CD4-positive, alpha-beta T cell treated with Interleukin-4 for 1 hour (primary cell): ENCODE measurements around the gene KIF1C.

ENCODE experiments used
- DNase-seq, 2 donors: peaks; one replicate each; pipeline ENCODE4 v3.0.0-alpha.2; 2020 to 2022

Gene KIF1C

GRCh38 chr17:4969047-4969550 lies 28.7 kb upstream of the KIF1C start:
- no peak for DNase-seq

DNA sequence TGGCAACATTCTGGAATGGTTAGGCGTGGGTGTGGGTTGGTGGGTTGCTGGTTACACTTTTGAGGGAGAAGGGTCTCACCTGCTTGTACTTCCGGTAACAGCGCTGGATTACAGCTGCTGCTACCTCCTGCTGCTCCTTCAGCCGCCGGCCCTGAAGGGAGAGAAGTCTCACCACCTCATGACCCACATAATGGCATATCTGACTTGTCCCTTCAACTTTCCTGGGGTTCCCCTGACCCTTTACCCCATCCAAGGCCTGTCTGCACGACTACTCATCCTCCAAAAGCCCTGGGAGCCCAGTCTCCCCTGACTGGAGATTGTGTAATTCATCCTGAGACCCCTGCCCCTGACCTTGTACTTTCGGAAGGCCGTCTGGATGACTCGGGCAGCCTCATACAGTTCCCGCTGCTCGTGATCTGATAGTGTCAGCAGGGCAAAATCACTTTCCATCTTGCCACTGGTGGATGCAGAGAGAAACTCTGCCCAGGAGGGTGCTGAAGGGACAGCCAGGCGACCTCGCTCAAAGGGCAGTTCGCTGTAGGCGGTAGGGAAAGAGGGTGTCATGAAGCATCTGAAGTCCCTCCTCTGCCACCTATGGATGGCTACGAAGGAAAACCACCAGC lies 28.1 kb upstream of the KIF1C start:
- DNase-seq, result no peak

DNA sequence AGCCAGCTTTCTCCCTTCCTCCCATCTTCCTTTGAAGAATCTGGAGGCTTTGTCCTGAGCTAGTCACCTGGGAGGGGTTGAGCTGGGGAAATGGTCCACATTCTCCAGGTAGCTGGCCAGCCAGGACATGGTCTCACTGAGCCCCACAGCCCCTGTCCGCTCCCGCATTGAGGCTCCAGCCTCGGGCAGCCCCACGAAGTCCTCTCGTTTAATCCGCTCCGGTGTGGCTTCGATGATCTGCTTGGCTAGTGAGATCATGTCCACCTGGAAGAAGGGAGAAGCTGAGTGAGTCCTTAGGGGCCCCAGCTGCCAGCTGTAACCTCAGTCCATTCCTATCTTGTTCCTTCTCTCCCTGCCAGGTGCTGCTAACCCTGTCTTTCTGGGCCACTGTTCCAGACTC lies 27.5 kb upstream of the KIF1C start:
- DNase-seq, result no peak

DNA sequence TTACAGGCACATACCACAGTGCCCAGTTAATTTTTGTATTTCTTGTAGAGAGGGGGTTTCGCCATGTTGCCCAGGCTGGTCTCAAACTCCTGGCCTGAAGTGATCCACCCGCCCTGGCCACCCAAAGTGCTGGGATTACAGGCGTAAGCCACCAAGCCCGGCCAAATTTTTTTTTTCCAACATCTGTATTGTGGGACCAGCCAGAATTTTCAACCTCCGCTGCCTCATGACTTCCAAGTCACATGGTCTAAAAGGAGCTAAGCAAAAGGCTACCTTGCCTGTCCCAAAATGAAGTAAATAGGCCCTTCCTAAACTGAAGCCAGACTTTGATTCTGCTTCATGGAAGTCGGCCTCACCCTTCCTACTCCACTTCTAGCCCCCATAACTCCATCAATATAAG lies 25.9 kb upstream of the KIF1C start:
- no peak for DNase-seq

DNA sequence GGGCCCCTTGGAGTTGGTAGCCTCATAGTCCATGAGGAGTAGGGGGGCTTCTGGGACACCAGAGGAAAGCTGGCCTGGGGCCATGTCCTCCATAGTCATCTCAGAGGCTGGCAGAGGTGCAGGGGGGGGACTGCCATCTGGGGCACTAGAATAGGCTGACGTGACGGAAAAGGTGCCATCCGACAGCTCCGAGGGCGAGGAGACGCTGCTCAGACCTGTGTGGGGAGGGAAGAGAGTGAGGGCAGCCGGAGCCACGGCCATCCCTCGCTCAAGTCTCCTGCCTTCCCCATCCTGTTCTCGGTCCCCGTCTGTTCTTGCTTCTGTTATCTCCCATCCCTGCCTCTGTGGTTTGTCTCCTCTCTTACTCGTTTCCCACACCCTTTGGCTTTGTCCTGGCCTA lies 25.4 kb upstream of the KIF1C start:
- no peak for DNase-seq

GRCh38 chr17:4972752-4973151 lies 25.0 kb upstream of the KIF1C start:
- no peak for DNase-seq

DNA sequence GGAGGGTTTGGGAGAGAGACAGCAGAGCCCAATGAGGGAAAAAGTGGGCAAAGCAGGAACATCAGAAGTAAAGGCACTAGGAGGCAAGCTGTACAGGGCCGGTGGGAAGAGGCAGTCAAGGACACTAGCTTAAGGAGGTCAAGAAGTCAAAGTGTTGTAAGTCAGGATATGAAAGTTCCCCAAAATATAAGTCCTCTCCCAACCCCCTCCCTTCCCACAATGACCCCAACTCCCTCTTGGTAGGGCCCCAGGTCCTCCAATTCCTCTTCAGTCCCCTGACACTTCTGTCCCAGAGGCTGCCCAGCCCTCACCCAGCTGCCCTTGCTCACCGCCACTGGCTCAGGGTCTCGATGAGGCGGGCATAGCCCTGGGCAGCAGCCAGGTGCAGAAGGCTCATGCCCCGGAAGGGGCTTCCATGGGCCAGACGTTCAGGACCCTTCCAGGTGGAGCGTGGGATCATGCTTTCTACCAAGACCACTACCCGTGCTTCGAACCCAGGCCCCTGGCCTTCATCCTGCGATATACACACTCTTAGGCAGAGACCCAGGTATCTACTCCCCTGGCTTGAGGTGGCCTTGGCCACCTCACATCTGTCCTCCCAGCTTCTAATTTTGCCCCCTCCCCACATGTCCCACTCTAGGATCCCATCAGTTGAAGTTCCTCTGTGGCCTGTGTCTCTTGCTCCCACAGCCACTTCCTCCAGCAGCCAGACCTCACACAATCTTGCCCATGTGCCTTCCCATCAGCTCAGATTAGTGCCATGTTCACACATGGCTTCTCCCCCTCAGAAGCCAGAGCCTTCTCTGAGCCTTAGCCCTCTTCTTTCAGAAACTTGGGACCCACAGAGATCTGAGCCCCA lies 24.3 kb upstream of the KIF1C start:
- DNase-seq, result no peak

DNA sequence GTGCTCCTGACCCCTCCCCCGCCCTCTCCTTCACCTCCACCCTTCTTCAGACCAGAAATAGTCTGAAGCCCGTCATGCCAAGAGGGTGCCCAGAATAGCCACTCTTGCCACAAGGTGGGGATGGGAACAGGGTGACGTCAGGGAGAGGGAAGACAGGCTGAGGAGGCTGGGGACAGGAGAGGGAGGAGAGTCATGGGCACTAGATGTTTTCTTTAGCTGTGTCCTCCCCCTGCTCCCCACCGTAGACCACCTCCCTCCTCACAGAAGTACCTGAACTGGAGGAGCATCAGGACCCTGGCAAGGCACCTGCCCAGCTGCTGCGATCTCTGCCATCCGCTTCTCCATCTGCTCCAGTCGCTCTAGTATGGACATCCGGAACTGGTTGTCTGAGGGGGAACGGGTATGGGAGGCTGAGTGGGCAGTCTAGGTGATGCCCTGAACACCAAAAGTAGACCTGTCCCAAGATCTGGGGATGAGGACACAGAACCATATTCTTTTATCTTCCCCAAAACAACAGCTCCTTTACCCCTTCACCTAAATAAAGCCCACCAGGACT lies 23.6 kb upstream of the KIF1C start:
- no peak for DNase-seq

- DNase-seq, result no peak
Measured at GRCh38 chr17:4978726-4979125, 19.0 kb upstream of the KIF1C start.

- peak; percentile 29 to 78 for DNase-seq
Measured at GRCh38 chr17:4980644-4981216, 17.0 kb upstream of the KIF1C start.

- DNase-seq, result no peak
Measured at GRCh38 chr17:4982305-4982704, 15.4 kb upstream of the KIF1C start.

DNA sequence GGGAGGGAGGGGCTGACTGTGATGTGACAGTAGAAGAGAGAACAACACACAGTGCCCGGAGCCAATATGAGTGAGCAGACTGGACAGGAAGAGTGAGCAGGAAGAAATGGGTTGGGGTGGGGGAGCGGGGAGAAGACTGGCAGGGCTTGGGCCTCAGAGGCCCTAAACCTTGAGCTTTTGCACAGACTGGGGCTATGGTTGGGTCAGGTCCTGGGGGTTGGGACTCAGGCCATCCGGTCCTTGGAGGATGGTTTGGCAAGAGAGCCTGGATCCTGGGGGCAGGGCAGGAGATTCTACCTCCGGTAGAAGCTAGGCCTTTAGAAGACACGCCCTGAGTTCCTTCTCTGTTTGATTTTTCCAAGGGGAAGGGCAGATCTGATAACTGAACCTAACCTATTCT lies 11.3 kb upstream of the KIF1C start:
- DNase-seq, result no peak

DNA sequence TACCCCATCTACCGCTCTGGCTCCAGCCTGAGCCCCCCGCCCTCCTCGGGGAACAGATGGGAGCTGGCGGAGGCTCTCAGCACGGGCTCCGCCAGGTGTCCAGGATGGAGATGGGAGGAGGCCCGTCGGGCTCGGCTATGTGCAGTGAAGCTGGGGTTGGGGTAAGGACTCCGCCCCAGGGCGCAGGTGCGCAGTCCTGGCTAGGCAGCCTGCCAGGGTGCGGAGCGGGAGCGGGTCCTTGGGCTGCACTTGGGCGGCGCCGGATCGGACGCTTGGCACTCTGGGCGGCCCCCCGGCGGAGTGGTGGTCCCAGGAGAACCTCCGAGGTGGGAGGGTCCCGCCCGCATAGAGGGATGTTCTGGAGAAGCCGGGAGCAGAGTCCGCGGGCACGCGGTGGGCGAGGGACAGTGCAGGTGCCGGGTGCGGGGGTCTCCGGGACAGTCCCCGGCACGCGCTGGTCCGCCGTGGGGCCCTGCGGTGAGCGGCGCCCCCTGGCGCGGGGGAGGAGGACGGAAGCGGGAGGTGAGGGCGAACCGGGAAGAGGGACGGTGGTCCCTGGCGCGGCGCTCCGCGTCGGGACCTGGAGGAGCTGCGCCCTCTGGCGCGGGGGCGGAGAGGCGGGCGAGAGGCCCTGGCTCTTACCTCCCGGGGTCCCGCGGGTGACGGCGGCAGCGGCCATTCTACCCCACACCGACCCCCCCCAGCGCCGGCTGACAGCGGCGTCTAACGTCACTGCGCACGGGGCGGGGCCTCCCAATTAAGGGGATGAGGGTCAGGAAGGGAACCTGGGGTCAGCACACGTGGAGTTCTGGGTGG lies 10.6 kb upstream of the KIF1C start, which contains the start of gene CAMTA2:
TSS of gene CAMTA2 (minus strand) at position 725 of the 816 bp plus-strand sequence. CDS start 1,453 bp downstream, outside the sequence.
- DNase-seq, result peak; percentile 85 to 87

GRCh38 chr17:4987767-4988567 lies 9.8 kb upstream of the KIF1C start:
- no peak for DNase-seq

DNA sequence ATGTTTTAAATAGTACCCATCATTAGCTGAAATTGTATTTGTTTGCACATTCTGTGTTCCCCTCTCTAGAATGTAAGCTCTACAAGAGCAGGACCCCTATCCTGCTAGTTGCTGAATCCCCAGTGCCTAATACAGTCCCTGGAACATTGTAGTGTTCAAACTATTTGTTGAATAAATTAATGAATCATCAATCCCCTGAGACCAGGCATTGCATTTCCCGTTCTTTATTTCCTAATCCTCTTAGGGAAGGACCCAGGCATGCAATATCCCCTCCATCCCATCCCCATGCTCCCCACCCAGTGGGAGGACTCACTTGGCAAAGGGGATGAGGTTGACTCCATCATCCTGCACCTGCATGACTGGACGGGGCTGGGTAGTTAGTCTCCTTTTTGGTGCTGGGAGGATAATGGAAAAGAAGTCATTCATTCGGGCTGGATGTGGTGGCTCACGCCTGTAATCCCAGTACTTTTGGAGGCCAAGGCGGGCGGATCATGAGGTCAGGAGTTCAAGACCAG lies 3.6 kb upstream of the KIF1C start:
- DNase-seq, result no peak

DNA sequence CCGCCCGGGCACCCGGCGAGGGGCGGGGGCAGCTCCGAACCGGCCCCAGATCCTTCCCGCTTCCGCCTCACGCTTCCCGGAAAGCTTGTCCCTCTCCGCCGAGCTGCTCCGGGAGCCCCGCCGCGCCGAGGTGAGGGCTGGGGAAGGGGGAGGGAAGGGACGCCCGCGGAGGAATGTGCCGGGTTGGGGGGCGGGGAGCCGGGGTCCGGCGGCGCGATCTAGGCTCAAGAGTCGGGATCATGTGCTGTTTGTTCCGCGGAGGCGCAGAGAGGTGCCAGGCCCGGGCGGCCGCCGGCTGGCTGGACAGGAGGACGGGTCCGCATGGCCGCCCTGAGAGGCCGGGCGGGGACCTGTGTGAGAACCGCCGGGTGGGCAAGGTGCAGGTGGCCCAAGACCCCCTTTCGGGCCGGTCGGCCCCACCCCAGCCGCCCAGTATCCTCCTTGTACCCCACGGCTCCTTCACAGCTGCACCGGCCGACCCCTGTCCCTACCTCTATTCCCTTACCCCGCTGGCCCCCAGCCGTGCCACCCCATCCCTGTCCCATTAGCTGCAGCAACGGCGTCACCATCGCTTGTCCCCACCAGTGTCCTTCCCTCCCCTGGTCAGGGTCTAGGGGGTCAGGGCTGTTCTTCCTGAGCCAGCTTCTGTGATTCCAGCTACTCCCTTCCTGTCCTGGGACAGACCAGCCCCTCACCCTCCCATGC lies 429 bp downstream of the KIF1C start:
- no peak for DNase-seq

DNA sequence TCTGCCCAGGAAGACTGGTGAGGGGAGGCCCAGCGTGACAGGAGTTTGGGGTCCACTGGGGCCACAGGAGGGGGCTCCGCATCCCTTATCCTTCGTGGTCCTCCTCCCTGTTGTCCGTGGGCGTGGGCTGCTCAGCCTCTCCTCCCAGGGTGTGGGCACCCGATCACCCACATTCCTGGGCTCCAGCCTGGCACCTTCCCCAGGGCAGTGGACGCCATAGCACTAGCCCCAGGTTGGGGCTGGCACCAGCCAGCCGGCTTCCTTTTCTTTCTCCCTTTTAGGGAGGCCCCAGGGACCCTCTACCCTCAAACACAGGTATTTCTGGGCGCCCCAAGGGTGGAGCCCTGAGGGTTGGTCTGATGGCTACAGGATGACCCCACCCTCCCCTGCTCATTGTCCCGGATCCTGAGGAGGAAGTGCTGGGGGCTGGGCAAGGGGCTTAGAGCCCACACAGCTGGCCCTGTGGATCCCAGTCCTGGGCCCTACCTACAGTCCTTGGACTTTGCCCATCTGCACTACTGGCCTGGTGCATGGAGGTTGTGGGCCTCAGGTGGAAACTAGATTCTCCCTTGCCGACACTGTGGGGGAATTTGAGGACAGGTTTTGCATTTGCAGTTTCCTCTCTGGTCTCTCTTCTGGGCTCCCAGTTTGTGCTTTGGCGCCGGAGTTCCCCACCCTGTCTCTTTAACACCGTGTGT lies 1.1 kb downstream of the KIF1C start:
- DNase-seq, result no peak

DNA sequence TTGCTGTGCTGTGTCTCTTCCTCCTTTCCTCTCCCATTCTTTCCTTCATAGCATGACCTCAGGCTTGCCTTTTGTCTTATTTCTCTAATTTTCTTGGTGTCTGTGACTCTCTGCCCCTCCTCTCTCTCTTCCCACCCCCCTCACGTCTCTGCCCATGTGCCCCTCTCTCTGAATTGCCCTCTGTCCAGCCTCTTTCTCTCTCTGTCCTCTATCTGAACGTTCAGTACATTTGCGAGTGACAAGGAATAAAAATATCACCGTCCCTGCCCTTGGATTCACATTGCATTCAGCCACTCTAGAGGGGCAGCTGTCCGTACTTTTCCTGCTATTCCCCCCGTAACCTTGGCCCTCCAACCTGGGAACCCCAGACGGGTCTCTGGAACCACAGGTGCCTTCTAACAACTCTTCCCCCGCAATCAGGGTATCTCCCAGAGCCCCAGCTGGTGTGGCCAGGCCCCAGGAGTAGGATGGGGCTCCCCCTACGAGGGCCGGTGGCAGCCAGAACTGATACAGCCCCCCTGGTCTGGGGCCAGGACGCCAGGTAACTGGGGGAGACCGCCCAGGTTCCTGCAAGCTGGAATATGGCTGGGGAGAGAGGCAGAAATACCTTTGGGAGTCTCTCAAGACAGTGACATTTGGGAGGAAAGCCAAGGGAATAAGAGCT lies 1.8 kb downstream of the KIF1C start:
- DNase-seq, result no peak

GRCh38 chr17:5000237-5000639 lies 2.5 kb downstream of the KIF1C start:
- no peak for DNase-seq
